GM12878 (cell line): ENCODE data around the gene TNFRSF8. TPM values are rescaled to one million over a fixed set of nuclear protein-coding genes. Genes with fewer than 3 reads are reported as not detected.

Source experiments
- ATAC-seq: fragments of 200-7000 bp; cut with Tn5 transposase; 3 replicates; pipeline ENCODE4 v1.9.1; 2020; ENCODE audit warnings: mild to moderate bottlenecking, moderate library complexity
- BruUV-seq: library from RNA; stranded (reverse); fragments of 400-500 nt; replicated peaks from 2 replicates; lab custom pipeline; 2021; lab: Mats Ljungman, UMichigan
- CTCF ChIA-PET: fragments of 300-600 bp; sonication (Branson Sonifier 250); formaldehyde crosslinking; extraction: SDS; loops from one replicate; lab custom pipeline; 2021; ENCODE audit warnings: inconsistent platforms; lab: Yijun Ruan, JAX
- POLR2A ChIA-PET: fragments of 350-600 bp; formaldehyde crosslinking; extraction: SDS; loops from one replicate; lab custom pipeline; 2021; ENCODE audit warnings: inconsistent platforms; lab: Charles Lee
- RAD21 ChIA-PET: fragments of 300-600 bp; sonication (Branson Sonifier 250); formaldehyde crosslinking; loops from one replicate; lab custom pipeline; 2023; ENCODE audit warnings: antibody characterized with exemption; ENCODE audit not compliant: unreplicated experiment; lab: Charles Lee
- SMC1A ChIA-PET: fragments of 300-600 bp; sonication (Branson Sonifier 250); formaldehyde crosslinking; loops from one replicate; lab custom pipeline; 2023; ENCODE audit not compliant: unreplicated experiment, uncharacterized antibody; lab: Charles Lee
- DNase-seq: peaks from one replicate; pipeline ENCODE4 v3.0.0-alpha.2; 2011; ENCODE audit warnings: low read depth, low spot score
- FAIRE-seq: peaks from 3 replicates; lab custom pipeline; 2011; peaks lifted over from hg19 to GRCh38; lab: Jason Lieb, UNC
- H2AFZ ChIP-seq: 2 replicates; pipeline ENCODE4 v1.6.0; 2011; ENCODE audit warnings: low read depth, low read length, control low read depth; ENCODE audit not compliant: control insufficient read depth
- H3K27ac ChIP-seq: 2 replicates; pipeline ENCODE4 v1.5.1; 2011; ENCODE audit warnings: control low read depth; ENCODE audit not compliant: control insufficient read depth, insufficient read depth
- H3K27me3 ChIP-seq, 2 experiments: replicated peaks in 1 of 2; 2 replicates each; pipeline versions ENCODE4 v1.6.0 to v1.6.1; 2011; ENCODE audit warnings: low read length in 1 of 2; ENCODE audit not compliant: control insufficient read depth in 2 of 2, insufficient read depth in 2 of 2
- H3K36me3 ChIP-seq, 2 experiments: 2 replicates each; pipeline ENCODE4 v1.5.1; 2011; ENCODE audit warnings: low read length in 1 of 2; ENCODE audit not compliant: control insufficient read depth in 2 of 2, insufficient read depth in 2 of 2
- H3K4me1 ChIP-seq: 2 replicates; pipeline ENCODE4 v1.6.1; 2011; ENCODE audit warnings: mild to moderate bottlenecking, low read length, moderate library complexity, mixed read lengths; ENCODE audit not compliant: control insufficient read depth, insufficient read depth
- H3K4me2 ChIP-seq: 2 replicates; pipeline ENCODE4 v1.6.0; 2011; ENCODE audit warnings: control low read depth; ENCODE audit not compliant: control insufficient read depth, insufficient read depth
- H3K4me3 ChIP-seq: fragments of 200-600 bp; sonication (generic); 2 replicates; pipeline ENCODE4 v1.5.1; 2016
- H3K79me2 ChIP-seq: 2 replicates; pipeline ENCODE4 v1.6.0; 2011; ENCODE audit warnings: low read length; ENCODE audit not compliant: control insufficient read depth, insufficient read depth
- H3K9ac ChIP-seq: 2 replicates; pipeline ENCODE4 v1.8.0; 2011; ENCODE audit warnings: low read length, control low read depth, mixed read lengths; ENCODE audit not compliant: control insufficient read depth, insufficient read depth
- H3K9me3 ChIP-seq: replicated peaks from 3 replicates; pipeline ENCODE4 v1.5.1; 2011; ENCODE audit warnings: mild to moderate bottlenecking, low read length; ENCODE audit not compliant: control insufficient read depth, insufficient read depth
- H4K20me1 ChIP-seq: 2 replicates; pipeline ENCODE4 v1.6.0; 2011; ENCODE audit not compliant: control insufficient read depth, insufficient read depth
- BCLAF1 ChIP-seq: fragments of 450-650 bp; IDR thresholded peaks from 2 replicates; pipeline ENCODE4 v1.6.1; 2017; ENCODE audit warnings: antibody characterized with exemption, mild to moderate bottlenecking, moderate library complexity
- ELK1 ChIP-seq: IDR thresholded peaks from 2 replicates; pipeline ENCODE4 v1.6.1; 2012; ENCODE audit warnings: low read depth, low read length, improper control_type of control experiment
- IRF5 ChIP-seq: fragments of 450-650 bp; IDR thresholded peaks from 2 replicates; pipeline ENCODE4 v1.6.1; 2017; ENCODE audit warnings: borderline replicate concordance
- JUNB ChIP-seq: IDR thresholded peaks from 2 replicates; pipeline ENCODE4 v1.6.1; 2016; ENCODE audit warnings: antibody characterized with exemption, mild to moderate bottlenecking
- JUND ChIP-seq: IDR thresholded peaks from 2 replicates; pipeline ENCODE4 v1.6.1; 2012; ENCODE audit warnings: low read depth, mild to moderate bottlenecking, low read length, improper control_type of control experiment, moderate library complexity
- NFYB ChIP-seq: IDR thresholded peaks from 2 replicates; pipeline ENCODE4 v1.6.1; 2011; ENCODE audit warnings: low read depth, mild to moderate bottlenecking, low read length, improper control_type of control experiment, moderate library complexity; ENCODE audit not compliant: insufficient read depth
- PAX5 ChIP-seq: IDR thresholded peaks from 2 replicates; pipeline ENCODE4 v1.6.1; 2011; ENCODE audit warnings: low read depth, low read length, borderline replicate concordance
- SIN3A ChIP-seq: IDR thresholded peaks from 2 replicates; pipeline ENCODE4 v1.6.1; 2012; ENCODE audit warnings: low read depth, low read length, improper control_type of control experiment
- SRF ChIP-seq, 2 experiments: IDR thresholded peaks; 2 replicates each; pipeline ENCODE4 v1.6.1; 2011; ENCODE audit warnings: low read depth in 2 of 2, low read length in 2 of 2, mild to moderate bottlenecking in 1 of 2, moderate library complexity in 1 of 2
- YBX1 ChIP-seq: fragments of 450-650 bp; IDR thresholded peaks from 2 replicates; pipeline ENCODE4 v1.6.1; 2016; ENCODE audit warnings: antibody characterized with exemption
- ZBTB11 ChIP-seq: fragments of 450-650 bp; formaldehyde crosslinking; IDR thresholded peaks from 2 replicates; pipeline ENCODE4 v1.5.0; 2022; ENCODE audit warnings: mild to moderate bottlenecking, missing genetic modification characterization
- ZNF207 ChIP-seq: fragments of 450-650 bp; IDR thresholded peaks from 2 replicates; pipeline ENCODE4 v1.6.1; 2014; ENCODE audit warnings: antibody characterized with exemption, mild to moderate bottlenecking, borderline replicate concordance
- ZSCAN29 ChIP-seq: fragments of 450-650 bp; IDR thresholded peaks from 2 replicates; pipeline ENCODE4 v1.6.1; 2017; ENCODE audit warnings: mild to moderate bottlenecking, moderate library complexity
- WGBS: methylation state at CpG from one replicate; pipeline ENCODE4 v1.1.6; 2016; ENCODE audit warnings: low lambda C conversion rate; ENCODE audit not compliant: insufficient replicate concordance, insufficient coverage; ENCODE audit errors: missing lambda C conversion rate; 5-methylcytosine and 5-hydroxymethylcytosine counted together
- in situ Hi-C: fragments of 300-500 bp; cut with MboI; formaldehyde crosslinking; loops from 9 replicates; pipeline ENCODE4 v1.14.3; 2018; ENCODE audit warnings: mixed read lengths
- intact Hi-C: fragments of 100-400 bp; cut with micrococcal nuclease; formaldehyde crosslinking; loops from one replicate; pipeline ENCODE4 v1.14.2; 2022; ENCODE audit not compliant: unreplicated experiment
- polyA plus RNA-seq, 11 experiments: library from polyadenylated mRNA; depleted of rRNA in 4 of 11; unstranded in 6 of 11; stranded (reverse) in 5 of 11; fragments of >200 nt; fragmentation: Nextera tagmentation in 4 of 11; fragmentation: Illumina TruSeq in 1 of 11; extraction: Ambion mirVana in 4 of 11; extraction: Trizol in 1 of 11; gene quantifications; 1 replicate in 1 of 11; 2 replicates in 10 of 11; pipeline versions ENCODE4 v1.2.1 to v1.2.3, GENCODE V29; 2011 to 2016; ENCODE audit warnings: inconsistent platforms in 2 of 11, missing spikeins in 2 of 11, low read depth in 1 of 11
- total RNA-seq, 4 experiments: library from RNA; depleted of rRNA in 3 of 4; stranded (reverse); fragments of >200 nt in 3 of 4; fragmentation: Illumina TruSeq in 1 of 4; extraction: Trizol in 1 of 4; gene quantifications; 2 replicates each; pipeline versions ENCODE4 v1.2.1 to v1.2.3, GENCODE V29; 2013 to 2021

Gene TNFRSF8
- total and polyA plus RNA-seq, 10 of the 15 experiments (the other 5 are each of a cell fraction or from before 2014, with no cell fraction given): 9.8 to 114 (median 58.8) TPM

DNA sequence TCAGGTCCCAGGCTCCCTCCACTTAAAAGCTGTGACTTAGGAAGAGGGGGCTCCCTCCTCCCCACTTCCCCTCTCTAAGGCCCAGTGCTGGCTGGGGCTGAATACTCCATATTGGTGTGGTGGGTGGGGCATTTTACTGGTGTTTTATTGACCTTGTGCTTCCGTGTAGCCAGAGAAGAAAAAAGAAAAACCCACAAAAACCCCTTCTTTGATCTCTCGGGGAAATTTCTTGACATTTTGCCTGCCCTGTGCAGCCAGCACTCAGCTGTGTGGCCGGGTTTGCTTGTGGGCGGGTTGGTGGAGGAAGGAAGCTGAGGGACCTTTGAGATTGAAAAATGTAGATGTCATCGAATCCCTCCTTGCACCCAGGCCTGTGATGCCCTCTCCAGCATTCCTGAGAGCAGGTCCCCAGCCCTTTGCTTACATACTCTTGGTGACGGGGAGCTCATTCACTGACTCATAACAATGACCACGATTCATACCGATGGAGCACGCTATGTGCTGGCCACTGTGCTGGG lies 24.8 kb downstream of the TNFRSF8 start:
- no peak for FAIRE-seq
- peak overlapping the region; percentile 67 for H3K27ac ChIP-seq
- no peak for TF ChIP-seq ELK1
- TF ChIP-seq BCLAF1: no peak
- no peak for TF ChIP-seq SRF (IDR thresholded peaks at IDR 0.05; ENCODE audit: low read depth in 2 of 2, low read length in 2 of 2)
- no peak for TF ChIP-seq NFYB
- TF ChIP-seq ZSCAN29: no peak
- no peak for TF ChIP-seq YBX1
- 0 out of 2 replicates have a peak, but pooled peaks have one; percentile 3 for TF ChIP-seq PAX5
- no peak for TF ChIP-seq IRF5
- TF ChIP-seq SIN3A: no peak
- TF ChIP-seq ZNF207: no peak
- no peak for TF ChIP-seq ZBTB11 (CRISPR knock-in tag)
- no peak for TF ChIP-seq JUND
- TF ChIP-seq JUNB: peak; percentile 19; the same call in 1 of the 2 replicates

More for the DNA sequence above, 24.8 kb downstream of the TNFRSF8 start:
- H3K9me3 ChIP-seq: peaks cover 4% of the 10 kb centered on the region; the same call in 2 of the 3 replicates
- ChIA-PET SMC1A (interaction anchor here (0.6 to 2.5 kb wide), 12 partner anchors 9 to 83 kb away, joined by 3 to 13 read pairs (median 4); partner anchors contain the start of gene MIIP), CTCF (interaction anchor here (1.3 to 2.8 kb wide), 6 partner anchors 9 to 75 kb away, joined by 3 to 22 read pairs (median 8); no protein-coding TSS in a partner anchor), RAD21 (interaction anchor here (0.6 to 2.3 kb wide), 13 partner anchors 9 to 88 kb away, joined by 3 to 25 read pairs (median 7); partner anchors contain the start of gene MIIP), POLR2A (interaction anchor here (0.7 to 2.5 kb wide), 11 partner anchors 9 to 85 kb away, joined by 3 to 21 read pairs (median 4); partner anchors contain the start of gene MIIP)
- intact Hi-C loops (no loop called here), in situ Hi-C loops (no loop called here)
- under 1% methylated on average over 9 of the region's 9 CpGs for WGBS
- DNase-seq: peak; percentile 76
- peak; percentile 91 for ATAC-seq
- H3K27me3 ChIP-seq: no peaks in the 10 kb centered on the region
- H3K9ac ChIP-seq: peak overlapping the region; percentile 39; the same call in 1 of the 2 replicates
- peaks cover 77% of the 10 kb centered on the region for H3K79me2 ChIP-seq
- BruUV-seq: no TSS peak
- peak overlapping the region; percentile 70 for H3K4me2 ChIP-seq
- peaks cover 22% of the 10 kb centered on the region for H3K4me1 ChIP-seq
- H3K36me3 ChIP-seq: peaks cover 21 to 35% of the 10 kb centered on the region in 2 experiments
- H4K20me1 ChIP-seq: no peaks in the 10 kb centered on the region
- H3K4me3 ChIP-seq: no peak overlapping the region
- peak overlapping the region; percentile 36; the same call in 1 of the 2 replicates for H2AFZ ChIP-seq
